Hepatocyte (in vitro differentiated cells): ENCODE results near the gene ADGRG7.

Source experiments
- EZH2 ChIP-seq: fragments of 200-600 bp; sonication (generic); IDR thresholded peaks from 2 replicates; pipeline ENCODE4 v1.6.1; 2016; ENCODE audit warnings: antibody characterized with exemption, mild to moderate bottlenecking, borderline replicate concordance
- EZH2phosphoT487 ChIP-seq: fragments of 200-600 bp; sonication (generic); IDR thresholded peaks from one replicate; pipeline ENCODE4 v1.6.1; 2018; ENCODE audit warnings: antibody characterized with exemption, mild to moderate bottlenecking, low read depth, moderate library complexity; ENCODE audit not compliant: unreplicated experiment, severe bottlenecking
- TF ChIP-seq, protein P1 (sequence below): fragments of 200-600 bp; sonication (generic); IDR thresholded peaks from 2 replicates; pipeline ENCODE4 v1.5.1; 2016; ENCODE audit warnings: antibody characterized with exemption, mild to moderate bottlenecking; ENCODE audit not compliant: poor library complexity

DNA sequence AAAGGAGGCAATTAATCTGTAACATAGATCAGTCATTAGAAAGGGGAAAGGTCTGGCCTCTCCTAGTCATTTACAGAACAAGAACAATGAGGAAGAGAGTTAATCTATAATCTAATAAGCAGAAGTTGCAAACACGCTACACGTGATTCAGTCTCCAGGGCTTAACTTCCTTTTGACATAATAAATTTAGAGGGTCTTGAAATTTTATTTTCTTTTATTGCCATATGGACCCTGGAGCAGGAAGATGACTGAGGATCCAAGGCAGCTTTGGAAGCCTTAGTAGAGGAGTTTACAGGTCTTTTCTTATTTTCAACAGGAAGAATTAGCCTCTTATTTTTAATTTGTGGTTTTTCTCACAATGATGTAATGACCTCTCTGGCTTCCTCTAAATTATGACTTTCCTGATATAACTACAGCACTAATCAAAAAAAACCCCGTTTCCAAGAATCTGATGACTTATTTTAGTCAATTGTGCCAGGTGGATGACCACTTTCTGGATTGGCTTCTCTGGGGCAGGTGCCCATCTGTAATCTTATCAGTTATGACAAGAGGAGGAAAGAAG lies 32.2 kb downstream of the ADGRG7 start:
- TF ChIP-seq, protein P1, sequence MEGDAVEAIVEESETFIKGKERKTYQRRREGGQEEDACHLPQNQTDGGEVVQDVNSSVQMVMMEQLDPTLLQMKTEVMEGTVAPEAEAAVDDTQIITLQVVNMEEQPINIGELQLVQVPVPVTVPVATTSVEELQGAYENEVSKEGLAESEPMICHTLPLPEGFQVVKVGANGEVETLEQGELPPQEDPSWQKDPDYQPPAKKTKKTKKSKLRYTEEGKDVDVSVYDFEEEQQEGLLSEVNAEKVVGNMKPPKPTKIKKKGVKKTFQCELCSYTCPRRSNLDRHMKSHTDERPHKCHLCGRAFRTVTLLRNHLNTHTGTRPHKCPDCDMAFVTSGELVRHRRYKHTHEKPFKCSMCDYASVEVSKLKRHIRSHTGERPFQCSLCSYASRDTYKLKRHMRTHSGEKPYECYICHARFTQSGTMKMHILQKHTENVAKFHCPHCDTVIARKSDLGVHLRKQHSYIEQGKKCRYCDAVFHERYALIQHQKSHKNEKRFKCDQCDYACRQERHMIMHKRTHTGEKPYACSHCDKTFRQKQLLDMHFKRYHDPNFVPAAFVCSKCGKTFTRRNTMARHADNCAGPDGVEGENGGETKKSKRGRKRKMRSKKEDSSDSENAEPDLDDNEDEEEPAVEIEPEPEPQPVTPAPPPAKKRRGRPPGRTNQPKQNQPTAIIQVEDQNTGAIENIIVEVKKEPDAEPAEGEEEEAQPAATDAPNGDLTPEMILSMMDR, result no peak
- TF ChIP-seq EZH2phosphoT487 (no peak), EZH2 (no peak)
